Neural progenitor cell (in vitro differentiated cells): Measurements from ENCODE around the gene CD58. TPM values are rescaled to one million over a fixed set of nuclear protein-coding genes. Genes with fewer than 3 reads are reported as not detected.

Experiments used
- DNase-seq: peaks from one replicate; pipeline ENCODE4 v3.0.0-alpha.2; 2016; ENCODE audit warnings: low spot score
- H2AFZ ChIP-seq: fragments of 200-600 bp; sonication (generic); replicated peaks from 2 replicates; pipeline ENCODE4 v1.6.1; 2016; ENCODE audit warnings: antibody characterized with exemption
- H3F3A ChIP-seq: fragments of 200-600 bp; sonication (generic); 2 replicates; pipeline ENCODE4 v1.6.1; 2016; ENCODE audit warnings: antibody characterized with exemption, low read depth
- H3K27ac ChIP-seq: fragments of 200-600 bp; sonication (generic); 2 replicates; pipeline ENCODE4 v1.5.1; 2016; ENCODE audit warnings: mild to moderate bottlenecking
- H3K27me3 ChIP-seq: fragments of 200-600 bp; sonication (generic); 2 replicates; pipeline ENCODE4 v1.6.1; 2016; ENCODE audit warnings: mild to moderate bottlenecking, moderate library complexity
- H3K36me3 ChIP-seq: fragments of 200-600 bp; sonication (generic); 2 replicates; pipeline ENCODE4 v1.5.1; 2016
- H3K4me1 ChIP-seq: fragments of 200-600 bp; sonication (generic); 2 replicates; pipeline ENCODE4 v1.6.1; 2016; ENCODE audit warnings: mixed run types
- H3K4me2 ChIP-seq: fragments of 200-600 bp; sonication (generic); 2 replicates; pipeline ENCODE4 v1.6.1; 2016
- H3K4me3 ChIP-seq: fragments of 200-600 bp; sonication (generic); 2 replicates; pipeline ENCODE4 v1.5.1; 2016
- H3K79me2 ChIP-seq: fragments of 200-600 bp; sonication (generic); 2 replicates; pipeline ENCODE4 v1.6.1; 2016; ENCODE audit warnings: low read depth
- H3K9ac ChIP-seq: fragments of 200-600 bp; sonication (generic); 2 replicates; pipeline ENCODE4 v1.6.1; 2016
- H3K9me3 ChIP-seq: fragments of 200-600 bp; sonication (generic); 2 replicates; pipeline ENCODE4 v1.5.1; 2016; ENCODE audit warnings: low read depth
- H4K20me1 ChIP-seq: fragments of 200-600 bp; sonication (generic); 2 replicates; pipeline ENCODE4 v1.6.1; 2016; ENCODE audit warnings: low read depth
- H3K27ac Mint-ChIP-seq: 3 replicates; pipeline ENCODE4 v1.8.0; 2021; ENCODE audit warnings: mixed read lengths
- H3K27me3 Mint-ChIP-seq: 2 replicates; pipeline ENCODE4 v1.8.0; 2022; ENCODE audit warnings: low read depth, mild to moderate bottlenecking, inconsistent platforms, moderate library complexity, mixed read lengths; ENCODE audit not compliant: insufficient read depth
- H3K36me3 Mint-ChIP-seq: 3 replicates; pipeline ENCODE4 v1.8.0; 2021; ENCODE audit warnings: mixed read lengths
- H3K4me1 Mint-ChIP-seq: 3 replicates; pipeline ENCODE4 v1.8.0; 2021; ENCODE audit warnings: mixed read lengths
- H3K4me3 Mint-ChIP-seq: 3 replicates; pipeline ENCODE4 v1.8.0; 2021; ENCODE audit warnings: mild to moderate bottlenecking, moderate library complexity, mixed read lengths
- H3K9me3 Mint-ChIP-seq: 3 replicates; pipeline ENCODE4 v1.8.0; 2020; ENCODE audit warnings: mixed read lengths
- EZH2 ChIP-seq: fragments of 200-600 bp; sonication (generic); IDR thresholded peaks from 2 replicates; pipeline ENCODE4 v1.6.1; 2017; ENCODE audit warnings: antibody characterized with exemption, mild to moderate bottlenecking, moderate library complexity
- EZH2phosphoT487 ChIP-seq: fragments of 200-600 bp; sonication (generic); IDR thresholded peaks from 2 replicates; pipeline ENCODE4 v1.6.1; 2017; ENCODE audit warnings: antibody characterized with exemption
- total RNA-seq: library from RNA; depleted of rRNA; stranded (reverse); fragments of >200 nt; gene quantifications from 2 replicates; pipeline ENCODE4 v1.2.3, GENCODE V29; 2015; ENCODE audit warnings: low replicate concordance
- TF ChIP-seq, protein P1 (sequence below): fragments of 200-600 bp; sonication (generic); IDR thresholded peaks from 2 replicates; pipeline ENCODE4 v1.5.1; 2017; ENCODE audit warnings: antibody characterized with exemption, mild to moderate bottlenecking

The CD58 gene
- total RNA-seq, 1 donor from 2014 or later, result 14.6 TPM

DNA sequence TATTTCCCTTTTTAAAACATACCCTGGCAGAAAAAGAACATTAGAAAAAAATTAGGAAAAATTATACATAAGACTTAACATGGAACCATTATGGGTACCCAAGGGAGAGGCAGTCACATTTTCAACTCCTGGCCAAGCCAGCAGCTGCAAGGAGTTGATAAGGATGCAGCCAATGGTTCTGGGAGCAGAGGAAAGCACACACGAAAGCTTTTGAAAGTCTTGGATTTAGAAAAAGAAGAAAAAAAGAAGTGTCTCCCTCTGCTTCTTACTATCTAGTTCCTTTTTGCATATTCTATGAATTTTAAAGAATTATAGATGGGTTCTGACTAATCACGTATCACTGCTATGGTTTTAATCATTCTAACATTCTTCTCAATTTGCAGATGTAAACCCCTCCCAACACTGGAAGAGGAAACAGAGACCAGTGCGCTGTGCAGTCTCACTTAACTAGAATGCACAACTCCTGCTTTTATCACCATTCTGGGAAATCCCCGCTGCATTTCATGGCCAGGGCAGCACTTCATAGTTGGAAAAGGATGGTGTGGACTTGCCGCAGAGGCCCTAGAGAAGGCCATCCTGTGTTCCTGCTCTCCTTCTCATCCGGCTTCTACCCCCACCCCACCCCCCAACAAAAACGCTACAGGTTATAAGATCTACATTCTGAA lies 2.7 kb upstream of the CD58 start:
- Histone ChIP-seq H3K9me3 (no peaks in the 10 kb centered on the region), H2AFZ (no peak overlapping the region), H3K4me3 (no peak overlapping the region), H3K27ac (no peak overlapping the region), H4K20me1 (no peaks in the 10 kb centered on the region), H3K79me2 (no peaks in the 10 kb centered on the region), H3K4me2 (no peak overlapping the region), H3K27me3 (peaks cover 12% of the 10 kb centered on the region), H3K9ac (no peak overlapping the region), H3K4me1 (peaks cover 3% of the 10 kb centered on the region), H3F3A (peaks cover 4% of the 10 kb centered on the region), H3K36me3 (no peaks in the 10 kb centered on the region)
- TF ChIP-seq EZH2phosphoT487, result no peak
- TF ChIP-seq, protein P1, sequence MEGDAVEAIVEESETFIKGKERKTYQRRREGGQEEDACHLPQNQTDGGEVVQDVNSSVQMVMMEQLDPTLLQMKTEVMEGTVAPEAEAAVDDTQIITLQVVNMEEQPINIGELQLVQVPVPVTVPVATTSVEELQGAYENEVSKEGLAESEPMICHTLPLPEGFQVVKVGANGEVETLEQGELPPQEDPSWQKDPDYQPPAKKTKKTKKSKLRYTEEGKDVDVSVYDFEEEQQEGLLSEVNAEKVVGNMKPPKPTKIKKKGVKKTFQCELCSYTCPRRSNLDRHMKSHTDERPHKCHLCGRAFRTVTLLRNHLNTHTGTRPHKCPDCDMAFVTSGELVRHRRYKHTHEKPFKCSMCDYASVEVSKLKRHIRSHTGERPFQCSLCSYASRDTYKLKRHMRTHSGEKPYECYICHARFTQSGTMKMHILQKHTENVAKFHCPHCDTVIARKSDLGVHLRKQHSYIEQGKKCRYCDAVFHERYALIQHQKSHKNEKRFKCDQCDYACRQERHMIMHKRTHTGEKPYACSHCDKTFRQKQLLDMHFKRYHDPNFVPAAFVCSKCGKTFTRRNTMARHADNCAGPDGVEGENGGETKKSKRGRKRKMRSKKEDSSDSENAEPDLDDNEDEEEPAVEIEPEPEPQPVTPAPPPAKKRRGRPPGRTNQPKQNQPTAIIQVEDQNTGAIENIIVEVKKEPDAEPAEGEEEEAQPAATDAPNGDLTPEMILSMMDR, result no peak
- TF ChIP-seq EZH2, result no peak
- H3K27ac Mint-ChIP-seq, result no peak overlapping the region
- no peaks in the 10 kb centered on the region for H3K9me3 Mint-ChIP-seq
- no peak overlapping the region for H3K4me3 Mint-ChIP-seq
- H3K36me3 Mint-ChIP-seq, result no peaks in the 10 kb centered on the region
- H3K27me3 Mint-ChIP-seq, result peaks cover 4% of the 10 kb centered on the region
- H3K4me1 Mint-ChIP-seq, result peaks cover 30% of the 10 kb centered on the region
- no peak for DNase-seq

DNA sequence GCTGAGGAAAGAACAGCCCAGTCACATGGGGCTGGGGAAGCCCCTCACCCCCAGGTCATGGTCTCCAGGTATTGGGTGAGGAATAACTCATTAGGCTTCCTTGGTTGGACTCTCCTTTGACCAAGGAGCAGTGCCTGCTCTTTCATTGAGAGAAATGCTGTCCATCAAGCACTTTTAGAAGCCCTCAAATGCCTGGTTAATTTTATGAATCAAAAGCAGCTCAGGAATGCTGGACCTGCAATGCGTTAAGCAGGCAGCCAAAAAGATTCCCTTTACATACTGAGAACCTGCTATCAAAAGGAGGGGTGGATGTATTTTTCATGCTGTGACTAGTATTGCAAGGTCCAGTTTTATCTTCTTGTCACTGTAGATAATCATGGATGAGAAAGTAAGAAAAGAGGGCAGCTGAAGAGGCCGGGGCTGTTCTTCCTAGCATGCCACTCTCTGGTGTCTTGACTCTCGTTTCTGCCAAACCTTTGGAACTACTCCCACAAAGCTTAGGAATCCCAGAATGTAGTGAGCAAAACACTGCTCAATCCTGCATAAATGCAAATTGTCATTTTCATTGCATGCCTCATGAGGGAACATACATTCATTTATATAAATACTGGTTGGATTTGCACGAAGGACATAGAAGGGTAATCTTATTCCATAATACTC lies 2.1 kb upstream of the CD58 start:
- Mint-ChIP-seq H3K4me1 (peaks cover 30% of the 10 kb centered on the region), H3K4me3 (no peak overlapping the region), H3K27me3 (peaks cover 4% of the 10 kb centered on the region), H3K36me3 (no peaks in the 10 kb centered on the region), H3K27ac (no peak overlapping the region), H3K9me3 (no peaks in the 10 kb centered on the region)
- DNase-seq, result no peak
- H3K36me3 ChIP-seq, result no peaks in the 10 kb centered on the region
- H3K27ac ChIP-seq, result no peak overlapping the region
- no peaks in the 10 kb centered on the region for H3K79me2 ChIP-seq
- H2AFZ ChIP-seq, result no peak overlapping the region
- no peaks in the 10 kb centered on the region for H3K9me3 ChIP-seq
- H3K4me3 ChIP-seq, result no peak overlapping the region
- no peak overlapping the region for H3K9ac ChIP-seq
- TF ChIP-seq EZH2phosphoT487 (no peak), EZH2 (no peak)
- TF ChIP-seq, protein P1, result no peak
- peaks cover 12% of the 10 kb centered on the region for H3K27me3 ChIP-seq
- peaks cover 3% of the 10 kb centered on the region for H3K4me1 ChIP-seq
- no peaks in the 10 kb centered on the region for H4K20me1 ChIP-seq
- no peak overlapping the region for H3K4me2 ChIP-seq
- peaks cover 4% of the 10 kb centered on the region for H3F3A ChIP-seq

DNA sequence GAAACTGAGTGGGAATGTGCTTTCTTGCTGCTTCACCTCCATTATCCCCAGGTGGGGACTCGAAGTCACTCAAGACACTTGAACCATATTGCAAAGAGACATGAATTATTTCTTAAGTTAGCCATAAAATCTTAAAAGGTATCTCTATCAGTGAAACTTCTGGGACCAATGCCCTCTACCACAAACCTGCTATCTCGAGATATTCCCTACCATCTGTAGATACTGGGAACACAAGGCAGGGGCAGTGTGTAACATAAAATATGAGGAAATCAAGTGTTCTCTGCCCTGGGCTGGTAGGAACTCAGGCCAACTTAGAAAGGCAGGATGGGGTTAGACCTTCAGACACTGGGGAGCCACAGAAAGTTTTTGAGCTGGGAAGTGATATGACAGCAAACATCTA lies 1.3 kb upstream of the CD58 start:
- peaks cover 4% of the 10 kb centered on the region for H3F3A ChIP-seq
- Mint-ChIP-seq H3K9me3 (no peaks in the 10 kb centered on the region), H3K4me1 (peaks cover 30% of the 10 kb centered on the region), H3K36me3 (no peaks in the 10 kb centered on the region), H3K27ac (no peak overlapping the region), H3K4me3 (peak overlapping the region; percentile 85), H3K27me3 (peaks cover 2% of the 10 kb centered on the region)
- no peak for TF ChIP-seq EZH2
- TF ChIP-seq, protein P1, result no peak
- TF ChIP-seq EZH2phosphoT487, result no peak
- no peaks in the 10 kb centered on the region for H4K20me1 ChIP-seq
- H3K27me3 ChIP-seq, result peaks cover 12% of the 10 kb centered on the region
- no peak overlapping the region for H2AFZ ChIP-seq
- H3K4me2 ChIP-seq, result no peak overlapping the region
- H3K79me2 ChIP-seq, result no peaks in the 10 kb centered on the region
- no peak overlapping the region for H3K4me3 ChIP-seq
- DNase-seq, result no peak
- peaks cover 3% of the 10 kb centered on the region for H3K4me1 ChIP-seq
- H3K36me3 ChIP-seq, result no peaks in the 10 kb centered on the region
- H3K9me3 ChIP-seq, result no peaks in the 10 kb centered on the region
- H3K9ac ChIP-seq, result no peak overlapping the region
- no peak overlapping the region for H3K27ac ChIP-seq
